Muscle of back (tissue), 10 donors: ENCODE results near the gene SMIM41. TPM values are rescaled to one million over a fixed set of nuclear protein-coding genes. Genes with fewer than 3 reads are reported as not detected.

ENCODE experiments used
- polyA plus RNA-seq, 10 donors: library from polyadenylated mRNA; unstranded; fragments of 120-200 nt; gene quantifications; one replicate each; pipeline ENCODE4 v1.2.1, GENCODE V29; 2013; ENCODE audit not compliant: insufficient read length in 10 of 10

SMIM41 gene
- polyA plus RNA-seq, 10 donors: 0.16 to 0.36 (median 0.20) TPM; not detected in 6

Other genes with a start within 250 kb of the SMIM41 start
- gene FIGNL2, start 231.0 kb upstream of the SMIM41 start, polyA plus RNA-seq: 1 to 10 TPM in 3 of 10 donors, under 1 TPM in 7; 0.41 to 1.4 (median 0.86) TPM
- under 1 TPM in 2 of 10 donors, not detected in 8; 0.05 to 0.18 TPM for gene ANKRD33, start 191.6 kb upstream of the SMIM41 start, polyA plus RNA-seq
- gene ACVRL1, start 172.2 kb upstream of the SMIM41 start, polyA plus RNA-seq: 10 to 100 TPM; 36.1 to 61.3 (median 43.6) TPM
- gene ACVR1B, start 128.0 kb upstream of the SMIM41 start, polyA plus RNA-seq: 10 to 100 TPM; 10.3 to 19.2 (median 13.1) TPM
- gene TAMALIN, start 72.8 kb upstream of the SMIM41 start, polyA plus RNA-seq: 10 to 100 TPM; 13.3 to 21.0 (median 15.9) TPM
- 100 to 1,000 TPM in 2 of 10 donors, 10 to 100 TPM in 8; 11.5 to 217 (median 33.2) TPM for gene NR4A1, start 28.3 kb upstream of the SMIM41 start, polyA plus RNA-seq
- gene ATG101, start 9.7 kb upstream of the SMIM41 start, polyA plus RNA-seq: 10 to 100 TPM; 21.1 to 31.8 (median 23.1) TPM
- 10 to 100 TPM in 2 of 10 donors, 1 to 10 TPM in 8; 4.4 to 12.8 (median 7.6) TPM for gene KRT80, start 112.3 kb downstream of the SMIM41 start, polyA plus RNA-seq
- gene KRT7, start 153.5 kb downstream of the SMIM41 start, polyA plus RNA-seq: 1 to 10 TPM in 2 of 10 donors, under 1 TPM in 5, not detected in 3; 0.16 to 4.3 (median 0.65) TPM
- under 1 TPM in 8 of 10 donors, not detected in 2; 0.15 to 0.52 (median 0.28) TPM for gene KRT86, start 194.9 kb downstream of the SMIM41 start, polyA plus RNA-seq
- gene KRT81, start 211.8 kb downstream of the SMIM41 start, polyA plus RNA-seq: under 1 TPM in 4 of 10 donors, not detected in 6; 0.08 to 0.18 (median 0.10) TPM
- gene KRT83, start 241.7 kb downstream of the SMIM41 start, polyA plus RNA-seq: not detected